ENCODE measurements around the gene OXA1L. TPM values are rescaled to one million over a fixed set of nuclear protein-coding genes. Genes with fewer than 3 reads are reported as not detected.

Gene OXA1L
- total and polyA plus RNA-seq, 2 of the 13 experiments (the other 11 are each of a cell fraction or from before 2014, with no cell fraction given), result 230 to 589 TPM

- TF ChIP-seq CEBPZ (IDR thresholded peaks at IDR 0.05; ENCODE audit: low read length), result no peak
- TF ChIP-seq NR2F6 (IDR thresholded peaks at IDR 0.05), result 0 out of 2 replicates have a peak, but pooled peaks have one; percentile 27
- TF ChIP-seq NR2F6 (CRISPR knock-in tag; IDR thresholded peaks at IDR 0.05), result 0 out of 2 replicates have a peak, but pooled peaks have one; percentile 1
- TF ChIP-seq ZMYM2 (CRISPR knock-in tag; IDR thresholded peaks at IDR 0.05), result peak; percentile 84; the same call in 1 of the 2 replicates
- no peak for TF ChIP-seq NFIB (CRISPR knock-in tag; IDR thresholded peaks at IDR 0.05; ENCODE audit: borderline replicate concordance)
- TF ChIP-seq MYNN (CRISPR knock-in tag; IDR thresholded peaks at IDR 0.05; ENCODE audit: low read depth), result no peak
- TF ChIP-seq KLF13 (CRISPR knock-in tag; IDR thresholded peaks at IDR 0.05), result no peak
- peak; percentile 63; the same call in 1 of the 2 replicates for TF ChIP-seq IKZF5 (CRISPR knock-in tag; IDR thresholded peaks at IDR 0.05)
- TF ChIP-seq TBX2 (CRISPR knock-in tag; IDR thresholded peaks at IDR 0.05; ENCODE audit: borderline replicate concordance), result 0 out of 2 replicates have a peak, but pooled peaks have one; percentile 37
- TF ChIP-seq ZNF335 (CRISPR knock-in tag; IDR thresholded peaks at IDR 0.05), result peak; percentile 39; the same call in 1 of the 2 replicates
- 0 out of 2 replicates have a peak, but pooled peaks have one; percentile 80 for TF ChIP-seq ZNF44 (CRISPR knock-in tag; IDR thresholded peaks at IDR 0.05)
- TF ChIP-seq ZNF280D (CRISPR knock-in tag; IDR thresholded peaks at IDR 0.05), result peak; percentile 78; the same call in 1 of the 2 replicates
- peak; percentile 41; the same call in 1 of the 2 replicates for TF ChIP-seq KAT8 (CRISPR knock-in tag; IDR thresholded peaks at IDR 0.05)
- 0 out of 2 replicates have a peak, but pooled peaks have one; percentile 13 for TF ChIP-seq SIX1 (CRISPR knock-in tag; IDR thresholded peaks at IDR 0.05; ENCODE audit: borderline replicate concordance)
- no peak for TF ChIP-seq ZFP36L1 (CRISPR knock-in tag; IDR thresholded peaks at IDR 0.05)
- 0 out of 2 replicates have a peak, but pooled peaks have one; percentile 59 for TF ChIP-seq ZNF572 (CRISPR knock-in tag; IDR thresholded peaks at IDR 0.05)
- TF ChIP-seq ZNF605 (CRISPR knock-in tag; IDR thresholded peaks at IDR 0.05), result no peak
- TF ChIP-seq BHLHE40 (IDR thresholded peaks at IDR 0.05; ENCODE audit: low read length), result no peak
- TF ChIP-seq FOXA1 (IDR thresholded peaks at IDR 0.05), result no peak
- peak; percentile 86 for TF ChIP-seq FOXA1 (CRISPR knock-in tag; IDR thresholded peaks at IDR 0.05)
- peak; percentile 69; the same call in 1 of the 2 replicates for TF ChIP-seq ZSCAN25 (CRISPR knock-in tag; IDR thresholded peaks at IDR 0.05)
- 0 out of 2 replicates have a peak, but pooled peaks have one; percentile 28 for TF ChIP-seq HHEX (CRISPR knock-in tag; IDR thresholded peaks at IDR 0.05)
- peak; percentile 5; the same call in 1 of the 2 replicates for TF ChIP-seq ZBTB20 (CRISPR knock-in tag; IDR thresholded peaks at IDR 0.05; ENCODE audit: borderline replicate concordance, low read depth)
- TF ChIP-seq BORCS8-MEF2B (CRISPR knock-in tag; IDR thresholded peaks at IDR 0.05), result 0 out of 2 replicates have a peak, but pooled peaks have one; percentile 55
- no peak for TF ChIP-seq PRPF4 (IDR thresholded peaks at IDR 0.05; ENCODE audit: low read depth, low read length, poor library complexity, severe bottlenecking)
Measured at GRCh38 chr14:22796087-22796707, 29.7 kb downstream of the OXA1L start (continued).

Measured in HepG2 (cell line).